Skin epidermis (tissue), 12 donors: ENCODE results near the gene LMF1.

ENCODE experiments used
- H3K27ac ChIP-seq, 21 experiments: fragments of 200-600 bp; sonication (generic) in 11 of 21; one replicate each; pipeline ENCODE4 v1.5.0; 2020; ENCODE audit warnings: mild to moderate bottlenecking in 3 of 21, inconsistent platforms in 2 of 21, moderate library complexity in 2 of 21
- H3K4me3 ChIP-seq, 7 experiments: fragments of 200-600 bp; sonication (generic) in 2 of 7; one replicate each; pipeline ENCODE4 v1.5.0; 2020; ENCODE audit warnings: inconsistent platforms in 2 of 7, mild to moderate bottlenecking in 2 of 7, moderate library complexity in 1 of 7

Gene LMF1

GRCh38 chr16:974611-975261 lies 4.0 kb upstream of the LMF1 start:
- Histone ChIP-seq H3K4me3 (no peak overlapping the region), H3K27ac (no peak overlapping the region)

DNA sequence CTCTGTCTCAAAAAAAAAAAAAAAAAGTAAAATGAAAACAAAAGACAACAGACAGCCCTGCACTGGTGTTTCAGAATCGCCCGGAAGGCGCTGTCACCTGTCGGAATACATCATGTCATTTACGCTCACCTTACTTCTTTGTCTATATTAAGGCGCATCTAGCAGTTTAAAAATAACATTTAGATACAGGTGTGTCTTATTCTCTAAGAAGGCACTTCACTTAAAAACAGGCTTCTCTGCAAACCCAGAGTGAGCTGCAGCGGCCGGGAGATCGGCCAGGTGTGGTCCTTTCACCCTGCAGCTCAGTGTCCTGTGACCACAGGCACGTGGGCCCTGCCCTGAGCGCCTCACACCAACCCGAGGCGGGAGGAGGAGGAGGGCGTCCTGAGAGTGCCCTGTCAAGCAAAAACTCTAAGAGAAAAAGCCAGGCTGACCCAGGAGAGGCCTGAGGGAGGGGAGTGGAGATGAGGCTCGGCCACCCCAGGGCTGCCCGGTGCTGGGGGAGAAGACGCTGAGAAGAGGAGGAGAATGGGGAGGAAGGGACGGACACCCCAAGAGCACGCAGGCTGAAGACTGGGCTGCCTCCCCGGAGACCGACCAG lies 3.3 kb upstream of the LMF1 start:
- no peak overlapping the region for H3K27ac ChIP-seq
- H3K4me3 ChIP-seq: no peak overlapping the region

GRCh38 chr16:973366-973765 lies 2.6 kb upstream of the LMF1 start:
- Histone ChIP-seq H3K27ac (no peak overlapping the region), H3K4me3 (no peak overlapping the region)

GRCh38 chr16:972316-973002 lies 1.7 kb upstream of the LMF1 start:
- Histone ChIP-seq H3K4me3 (no peak overlapping the region), H3K27ac (peak overlapping the region in 2 of 21 experiments; percentile 18 to 35)

GRCh38 chr16:971981-972315 lies 1.2 kb upstream of the LMF1 start:
- H3K27ac ChIP-seq: peak overlapping the region in 2 of 21 experiments; percentile 35 to 40
- H3K4me3 ChIP-seq: no peak overlapping the region

DNA sequence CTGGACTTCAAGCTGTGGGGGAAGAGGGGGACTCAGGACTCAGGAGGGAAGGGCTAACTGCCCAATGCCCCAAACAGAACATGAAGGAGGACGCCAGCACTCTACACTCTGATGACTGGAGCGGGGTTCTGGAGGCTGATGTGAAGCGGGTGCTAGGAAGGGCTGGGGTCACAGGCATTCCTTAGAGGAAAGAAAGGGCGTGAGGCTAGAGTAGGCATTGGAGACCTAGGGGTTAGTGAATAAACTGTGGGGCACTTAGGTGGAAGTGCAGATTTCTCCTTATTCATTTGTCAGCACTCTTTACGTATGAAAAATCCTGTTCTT lies 760 bp upstream of the LMF1 start:
- H3K27ac ChIP-seq: peak overlapping the region in 3 of 21 experiments; percentile 36 to 47 (median 40)
- H3K4me3 ChIP-seq: no peak overlapping the region

GRCh38 chr16:970386-970765 lies 408 bp downstream of the LMF1 start:
- Histone ChIP-seq H3K4me3 (peak overlapping the region; percentile 61 to 99 (median 78)), H3K27ac (peak overlapping the region; percentile 51 to 93 (median 86))

- peak overlapping the region; percentile 51 to 93 (median 86) for H3K27ac ChIP-seq
- peak overlapping the region; percentile 61 to 99 (median 78) for H3K4me3 ChIP-seq
Observed at GRCh38 chr16:969508-970385, 1.0 kb downstream of the LMF1 start.

DNA sequence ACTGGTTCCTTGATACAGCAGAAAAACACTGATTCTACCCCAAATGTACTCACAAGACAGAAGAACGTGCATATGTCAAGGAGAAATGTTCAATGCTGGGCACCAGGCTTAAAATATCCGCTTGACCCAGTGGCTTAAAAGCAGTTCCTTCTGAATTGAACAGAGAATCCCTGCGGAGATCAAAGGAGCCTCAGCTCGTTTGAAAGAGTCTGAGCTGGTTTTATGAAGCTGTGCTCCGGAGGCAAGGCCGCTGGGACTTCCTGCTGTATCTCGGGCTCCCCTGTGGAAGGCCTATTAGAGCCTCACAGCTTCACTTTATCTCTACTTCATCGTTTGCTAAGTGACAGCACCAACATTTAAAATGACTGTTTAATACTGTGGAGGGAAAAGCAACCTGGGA lies 2.2 kb downstream of the LMF1 start:
- H3K4me3 ChIP-seq: no peak overlapping the region
- H3K27ac ChIP-seq: no peak overlapping the region

GRCh38 chr16:967546-968295 lies 3.1 kb downstream of the LMF1 start:
- H3K4me3 ChIP-seq: no peak overlapping the region

DNA sequence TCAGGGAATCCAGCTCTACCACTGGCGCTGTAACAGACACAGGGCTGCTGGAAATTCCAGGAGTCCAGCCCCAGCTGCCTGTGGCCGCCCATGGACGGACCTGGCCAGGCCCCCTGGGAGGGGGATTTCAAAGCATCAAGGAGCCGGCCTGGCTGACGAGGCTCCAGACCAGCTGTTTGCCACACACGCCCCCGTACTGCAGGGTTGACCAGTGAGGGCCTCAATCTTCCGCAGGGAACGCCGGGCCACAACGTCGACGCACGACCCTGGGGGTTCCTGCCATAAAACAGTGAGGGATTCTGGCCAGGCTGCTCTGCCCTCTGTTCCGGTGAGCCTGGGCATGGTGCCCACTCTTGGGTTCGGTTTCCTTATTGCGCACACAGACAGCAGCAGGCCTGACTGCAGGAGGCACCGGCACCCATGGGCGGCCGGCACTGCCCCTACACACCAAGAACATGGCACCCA lies 3.7 kb downstream of the LMF1 start:
- no peak overlapping the region for H3K27ac ChIP-seq

More at GRCh38 chr16:967546-968295, 3.1 kb downstream of the LMF1 start:
- H3K27ac ChIP-seq: no peak overlapping the region

DNA sequence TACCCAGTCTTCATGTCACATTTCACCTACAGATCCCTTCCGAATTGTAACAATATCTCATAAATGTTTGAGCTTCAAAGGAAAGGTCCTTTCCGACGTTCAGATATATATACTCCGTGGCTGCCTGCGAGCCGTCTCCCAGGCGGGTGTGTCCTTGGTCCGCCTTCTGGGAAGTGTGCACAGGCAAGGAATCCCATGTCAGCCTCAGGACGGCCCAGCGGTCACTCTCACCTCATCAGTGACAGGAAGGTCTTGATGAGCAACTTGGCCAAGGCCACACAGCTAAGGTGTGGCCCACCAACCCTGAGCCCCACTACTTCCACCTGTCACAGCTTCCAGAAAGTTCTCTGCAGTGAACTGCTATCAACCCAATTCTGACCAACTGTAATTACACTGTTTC lies 4.3 kb downstream of the LMF1 start:
- Histone ChIP-seq H3K4me3 (no peak overlapping the region), H3K27ac (no peak overlapping the region)

More for the DNA sequence above, 3.7 kb downstream of the LMF1 start:
- no peak overlapping the region for H3K4me3 ChIP-seq

DNA sequence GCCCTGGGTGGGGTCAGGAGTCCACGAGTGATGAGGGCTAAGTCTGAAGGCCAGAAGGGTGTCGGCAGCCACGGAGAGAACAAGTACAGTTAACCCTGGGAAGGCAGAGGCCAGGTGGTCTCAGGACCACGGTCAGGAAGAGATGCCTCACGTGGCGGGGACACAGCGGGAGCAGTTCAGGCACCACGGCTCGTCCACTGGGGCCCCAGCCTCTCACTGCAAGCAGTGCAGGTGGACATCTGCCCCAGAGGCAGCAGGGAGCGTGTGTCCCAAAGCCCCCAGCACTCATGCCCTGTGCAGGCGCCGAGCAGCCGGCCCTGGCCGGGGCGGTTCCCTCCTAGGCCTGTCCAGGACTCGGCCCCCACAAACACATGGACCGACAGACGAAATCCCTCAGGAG lies 4.7 kb downstream of the LMF1 start:
- Histone ChIP-seq H3K4me3 (no peak overlapping the region), H3K27ac (no peak overlapping the region)

DNA sequence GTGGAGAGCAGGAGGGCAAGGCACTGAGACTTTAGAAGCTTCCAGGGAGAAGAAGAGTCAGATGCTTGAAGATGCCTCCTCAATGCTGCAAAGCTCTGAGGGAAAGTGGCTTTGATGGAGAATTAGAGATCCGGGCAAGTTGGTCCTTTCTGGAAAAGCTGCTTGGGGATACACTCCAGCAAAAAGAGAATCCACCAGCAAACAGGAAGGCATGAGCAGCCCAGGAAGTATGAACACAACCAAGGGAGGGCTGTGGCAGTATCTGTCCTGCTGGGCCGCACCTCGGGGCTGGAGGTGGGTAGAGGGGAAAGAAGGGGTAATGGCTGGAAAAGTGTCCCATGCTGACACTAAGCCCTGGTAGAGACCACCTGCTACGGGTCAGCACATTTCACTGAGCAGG lies 5.3 kb downstream of the LMF1 start:
- Histone ChIP-seq H3K4me3 (no peak overlapping the region), H3K27ac (no peak overlapping the region)

- Histone ChIP-seq H3K4me3 (no peak overlapping the region), H3K27ac (peak overlapping the region in 3 of 21 experiments; percentile 30 to 71 (median 62))
Observed at GRCh38 chr16:965036-965395, 5.8 kb downstream of the LMF1 start.

DNA sequence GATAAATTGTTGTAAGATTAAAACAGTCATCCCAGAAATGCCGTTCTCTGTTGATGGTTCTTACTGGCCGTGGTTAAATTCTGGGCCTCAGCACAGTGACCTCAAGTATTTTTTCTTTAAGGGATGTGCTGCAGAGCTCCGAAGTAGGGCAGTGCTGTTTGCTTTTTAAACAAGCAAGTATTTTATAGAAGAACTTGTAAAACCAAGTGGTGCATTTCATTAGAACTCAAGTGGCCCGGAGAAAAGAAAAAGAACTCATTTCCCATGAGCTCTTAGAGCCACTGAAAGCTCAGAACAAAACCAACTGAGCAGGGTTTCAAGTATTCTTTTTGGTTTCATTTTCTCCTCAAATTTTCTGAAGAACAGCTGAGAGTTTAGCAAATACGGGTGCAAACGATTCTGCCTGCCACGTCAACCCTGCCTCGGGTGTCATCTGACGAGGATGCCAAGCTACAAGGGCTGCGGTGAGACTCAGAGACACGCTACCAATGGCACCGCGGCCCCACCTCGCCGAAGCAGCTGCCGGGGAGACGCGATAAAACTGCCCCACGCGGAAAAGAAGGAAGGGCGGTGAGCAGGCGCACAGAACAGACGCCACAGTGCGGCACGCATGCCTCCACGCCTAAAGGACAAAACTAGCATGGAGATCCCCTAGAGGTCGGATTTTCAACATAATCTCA lies 6.3 kb downstream of the LMF1 start:
- Histone ChIP-seq H3K27ac (peak overlapping the region in 4 of 21 experiments; percentile 30 to 71 (median 50)), H3K4me3 (no peak overlapping the region)

GRCh38 chr16:963913-964312 lies 6.9 kb downstream of the LMF1 start:
- Histone ChIP-seq H3K4me3 (no peak overlapping the region), H3K27ac (peak overlapping the region in 4 of 21 experiments; percentile 39 to 71 (median 63))

GRCh38 chr16:962901-963814 lies 7.6 kb downstream of the LMF1 start:
- H3K4me3 ChIP-seq: no peak overlapping the region
- peak overlapping the region in 2 of 21 experiments; percentile 39 to 62 for H3K27ac ChIP-seq
